ENCODE results near the gene LSM2. TPM values are rescaled to one million over a fixed set of nuclear protein-coding genes. Genes with fewer than 3 reads are reported as not detected.

The LSM2 gene
- total and polyA plus RNA-seq, 9 of the 15 experiments (the other 6 are each of a cell fraction or from before 2014, with no cell fraction given), result 154 to 407 (median 223) TPM

- TF ChIP-seq ZNF407 (IDR thresholded peaks at IDR 0.05; ENCODE audit: low read depth), result no peak
- TF ChIP-seq PHF20 (IDR thresholded peaks at IDR 0.05; ENCODE audit: partially characterized antibody), result no peak
- no peak for TF ChIP-seq CCAR2 (IDR thresholded peaks at IDR 0.05; ENCODE audit: low read depth, low read length)
- peak; percentile 55; the same call in 1 of the 2 replicates for TF ChIP-seq TSHZ1 (CRISPR knock-in tag; IDR thresholded peaks at IDR 0.05)
- TF ChIP-seq RBM34 (IDR thresholded peaks at IDR 0.05; ENCODE audit: borderline replicate concordance, insufficient read depth, low read length), result no peak
- TF ChIP-seq ARID3B (CRISPR knock-in tag; IDR thresholded peaks at IDR 0.05; ENCODE audit: borderline replicate concordance), result peak; percentile 85; the same call in 1 of the 2 replicates
- peak; percentile 80 for TF ChIP-seq CCNT2 (IDR thresholded peaks at IDR 0.05; ENCODE audit: borderline replicate concordance, extremely low read depth, insufficient read length, low read depth, low read length)
- peak; percentile 75; the same call in 1 of the 2 replicates for TF ChIP-seq ZFP1 (CRISPR knock-in tag; IDR thresholded peaks at IDR 0.05)
- TF ChIP-seq CC2D1A (IDR thresholded peaks at IDR 0.05), result peak; percentile 67
- TF ChIP-seq FOXP4 (CRISPR knock-in tag; IDR thresholded peaks at IDR 0.05; ENCODE audit: borderline replicate concordance), result no peak
These were observed 20.7 kb upstream of the LSM2 start, which contains the start of gene HSPA1B (continued) for GRCh38 chr6:31827286-31828079.
